H1 (cell line): ENCODE results near the gene AP5Z1. TPM values are rescaled to one million over a fixed set of nuclear protein-coding genes. Genes with fewer than 3 reads are reported as not detected.

Experiments
- CTCF ChIA-PET: fragments of 300-600 bp; sonication (Branson Sonifier 250); formaldehyde crosslinking; loops from one replicate; lab custom pipeline; 2021; ENCODE audit not compliant: partially characterized antibody; lab: Charles Lee
- POLR2A ChIA-PET: fragments of 300-600 bp; sonication (Branson Sonifier 250); formaldehyde crosslinking; loops from one replicate; lab custom pipeline; 2021; ENCODE audit warnings: inconsistent platforms; ENCODE audit not compliant: partially characterized antibody; lab: Charles Lee
- DNase-seq, 2 experiments: peaks; one replicate each; pipeline versions ENCODE4 v3.0.0 to v3.0.0-alpha.2; 2010 to 2022; ENCODE audit warnings: low spot score in 2 of 2, low read depth in 1 of 2, mixed read lengths in 1 of 2
- FAIRE-seq: peaks from 2 replicates; lab custom pipeline; 2011; peaks lifted over from hg19 to GRCh38; lab: Jason Lieb, UNC
- H2AFZ ChIP-seq: 2 replicates; pipeline ENCODE4 v1.8.1; 2012; ENCODE audit warnings: low read length, inconsistent platforms
- H2AK5ac ChIP-seq: 2 replicates; pipeline ENCODE4 v1.6.1; 2013; ENCODE audit warnings: low read depth, low read length
- H2BK120ac ChIP-seq: replicated peaks from 2 replicates; pipeline ENCODE3; 2013; ENCODE audit warnings: low read depth, low read length, inconsistent platforms
- H2BK12ac ChIP-seq: 2 replicates; pipeline ENCODE4 v1.6.1; 2013; ENCODE audit warnings: low read depth, low read length
- H2BK15ac ChIP-seq: 2 replicates; pipeline ENCODE4 v1.6.1; 2013; ENCODE audit warnings: low read length
- H2BK20ac ChIP-seq: 2 replicates; pipeline ENCODE4 v1.6.1; 2013; ENCODE audit warnings: low read length
- H2BK5ac ChIP-seq: 2 replicates; pipeline ENCODE4 v1.6.1; 2013; ENCODE audit warnings: low read depth, low read length
- H3K14ac ChIP-seq: 2 replicates; pipeline ENCODE4 v1.6.1; 2013; ENCODE audit warnings: inconsistent platforms; ENCODE audit not compliant: insufficient read length
- H3K18ac ChIP-seq: 2 replicates; pipeline ENCODE4 v1.6.1; 2013; ENCODE audit warnings: low read length; ENCODE audit errors: extremely low read depth
- H3K23ac ChIP-seq: 2 replicates; pipeline ENCODE4 v1.6.1; 2013; ENCODE audit warnings: inconsistent platforms; ENCODE audit not compliant: insufficient read length
- H3K23me2 ChIP-seq: 2 replicates; pipeline ENCODE4 v1.6.1; 2013; ENCODE audit warnings: low read depth, low read length
- H3K27ac ChIP-seq: 2 replicates; pipeline ENCODE4 v1.6.1; 2011; ENCODE audit warnings: low read depth, low read length, inconsistent platforms
- H3K27me3 ChIP-seq, 4 experiments: replicated peaks in 1 of 4; 1 replicate in 1 of 4; 2 replicates in 3 of 4; pipeline versions ENCODE4 v1.6.1 to v1.8.1; 2011 to 2013; ENCODE audit warnings: low read length in 3 of 4, mild to moderate bottlenecking in 3 of 4, inconsistent platforms in 2 of 4, mixed read lengths in 2 of 4, moderate library complexity in 1 of 4; ENCODE audit not compliant: control insufficient read depth in 3 of 4, insufficient read depth in 3 of 4; ENCODE audit errors: extremely low read depth in 1 of 4
- H3K36me3 ChIP-seq, 4 experiments: 2 replicates each; pipeline versions ENCODE4 v1.6.1 to v1.8.1; 2011 to 2013; ENCODE audit warnings: mild to moderate bottlenecking in 4 of 4, low read length in 3 of 4, moderate library complexity in 2 of 4, control low read depth in 1 of 4, inconsistent platforms in 1 of 4; ENCODE audit not compliant: insufficient read depth in 4 of 4, control insufficient read depth in 2 of 4
- H3K4ac ChIP-seq: replicated peaks from 2 replicates; pipeline ENCODE3; 2013; ENCODE audit warnings: low read length, low read depth, mixed read lengths, inconsistent platforms; ENCODE audit not compliant: insufficient read length
- H3K4me1 ChIP-seq, 4 experiments: replicated peaks in 1 of 4; 1 replicate in 1 of 4; 2 replicates in 3 of 4; pipeline versions ENCODE4 v1.6.1 to v1.8.1; 2011 to 2013; ENCODE audit warnings: low read length in 3 of 4, inconsistent platforms in 2 of 4, mixed read lengths in 1 of 4; ENCODE audit not compliant: insufficient read depth in 4 of 4, control insufficient read depth in 3 of 4
- H3K4me2 ChIP-seq, 2 experiments: 2 replicates each; pipeline versions ENCODE4 v1.6.1 to v1.8.1; 2011 to 2013; ENCODE audit warnings: low read depth in 2 of 2, low read length in 2 of 2, control low read depth in 1 of 2, inconsistent platforms in 1 of 2, mild to moderate bottlenecking in 1 of 2; ENCODE audit not compliant: insufficient read depth in 1 of 2
- H3K4me3 ChIP-seq, 4 experiments: fragments of 200-600, 300-600 bp in 1 of 4; sonication (generic), shearing (Covaris generic), sonication (Bioruptor Twin) in 1 of 4; 2 replicates each; pipeline versions ENCODE4 v1.5.1 to v1.8.1; 2011 to 2016; ENCODE audit warnings: low read length in 4 of 4, low read depth in 3 of 4, control low read depth in 2 of 4, inconsistent platforms in 2 of 4, mild to moderate bottlenecking in 2 of 4, mixed read lengths in 1 of 4, moderate library complexity in 1 of 4; ENCODE audit not compliant: insufficient read depth in 2 of 4; ENCODE audit errors: extremely low read depth in 1 of 4
- H3K56ac ChIP-seq: replicated peaks from 2 replicates; pipeline ENCODE3; 2013; ENCODE audit warnings: low read depth, mild to moderate bottlenecking, mixed read lengths, low read length, inconsistent platforms; ENCODE audit not compliant: insufficient read length
- H3K79me1 ChIP-seq: 2 replicates; pipeline ENCODE4 v1.6.1; 2013; ENCODE audit warnings: low read depth, low read length, control low read depth
- H3K79me2 ChIP-seq, 2 experiments: 2 replicates each; pipeline versions ENCODE4 v1.6.1 to v1.8.1; 2012 to 2013; ENCODE audit warnings: low read length in 2 of 2, mild to moderate bottlenecking in 2 of 2, inconsistent platforms in 1 of 2; ENCODE audit not compliant: insufficient read depth in 2 of 2, control insufficient read depth in 1 of 2
- H3K9ac ChIP-seq, 4 experiments: replicated peaks in 1 of 4; 1 replicate in 1 of 4; 2 replicates in 3 of 4; pipeline versions ENCODE4 v1.6.1 to v1.8.1; 2011 to 2013; ENCODE audit warnings: low read depth in 3 of 4, low read length in 3 of 4, control low read depth in 2 of 4, mild to moderate bottlenecking in 2 of 4, moderate library complexity in 2 of 4, inconsistent platforms in 1 of 4; ENCODE audit errors: extremely low read depth in 1 of 4
- H3K9me3 ChIP-seq, 2 experiments: 2 replicates each; pipeline versions ENCODE4 v1.6.1 to v1.8.1; 2012 to 2013; ENCODE audit warnings: mild to moderate bottlenecking in 2 of 2, moderate library complexity in 2 of 2, control low read depth in 1 of 2, inconsistent platforms in 1 of 2, low read depth in 1 of 2, low read length in 1 of 2, mixed read lengths in 1 of 2; ENCODE audit not compliant: insufficient read depth in 2 of 2
- H4K20me1 ChIP-seq, 2 experiments: replicated peaks in 1 of 2; 2 replicates each; pipeline versions ENCODE3 to v1.8.1; 2011 to 2013; ENCODE audit warnings: inconsistent platforms in 2 of 2, low read length in 2 of 2, mild to moderate bottlenecking in 1 of 2; ENCODE audit not compliant: insufficient read depth in 2 of 2, control insufficient read depth in 1 of 2
- H4K5ac ChIP-seq: 2 replicates; pipeline ENCODE4 v1.6.1; 2013; ENCODE audit warnings: low read length, low read depth, mixed read lengths, inconsistent platforms; ENCODE audit not compliant: insufficient read length
- H4K8ac ChIP-seq: 2 replicates; pipeline ENCODE4 v1.8.0; 2013; ENCODE audit warnings: mild to moderate bottlenecking, moderate library complexity, low read length, inconsistent platforms; ENCODE audit not compliant: insufficient read depth; ENCODE audit errors: extremely low read depth
- H4K91ac ChIP-seq: replicated peaks from 2 replicates; pipeline ENCODE3; 2013; ENCODE audit warnings: low read length, mixed read lengths, inconsistent platforms; ENCODE audit not compliant: insufficient read length
- BRCA1 ChIP-seq: IDR thresholded peaks from 2 replicates; pipeline ENCODE4 v1.6.1; 2012; ENCODE audit warnings: low read depth, low read length, improper control_type of control experiment
- EGR1 ChIP-seq: IDR thresholded peaks from 2 replicates; pipeline ENCODE4 v1.6.1; 2011; ENCODE audit warnings: low read depth, low read length, borderline replicate concordance
- FOSL1 ChIP-seq: IDR thresholded peaks from 2 replicates; pipeline ENCODE4 v1.6.1; 2011; ENCODE audit warnings: mild to moderate bottlenecking, low read depth, low read length, moderate library complexity; ENCODE audit not compliant: insufficient read depth
- GABPA ChIP-seq: IDR thresholded peaks from 2 replicates; pipeline ENCODE4 v1.6.1; 2011; ENCODE audit warnings: mild to moderate bottlenecking, low read length, moderate library complexity, borderline replicate concordance; ENCODE audit not compliant: insufficient read depth
- JUN ChIP-seq: IDR thresholded peaks from 2 replicates; pipeline ENCODE4 v1.6.1; 2011; ENCODE audit warnings: low read depth, mild to moderate bottlenecking, improper control_type of control experiment, low read length
- KDM1A ChIP-seq: fragments of 200-600, 300-600 bp; sonication (generic); IDR thresholded peaks from 2 replicates; pipeline ENCODE4 v1.7.1; 2016; ENCODE audit warnings: mild to moderate bottlenecking, low read length, borderline replicate concordance
- RNF2 ChIP-seq: fragments of 200-900, 300-1000 bp; sonication (generic); IDR thresholded peaks from 2 replicates; pipeline ENCODE4 v1.7.1; 2016; ENCODE audit warnings: borderline replicate concordance, low read depth, mild to moderate bottlenecking, antibody characterized with exemption, low read length; ENCODE audit not compliant: poor library complexity, severe bottlenecking; ENCODE audit errors: missing control alignments
- RXRA ChIP-seq: IDR thresholded peaks from 2 replicates; pipeline ENCODE4 v1.6.1; 2011; ENCODE audit warnings: low read depth, mild to moderate bottlenecking, low read length, moderate library complexity; ENCODE audit not compliant: insufficient read depth
- SAP30 ChIP-seq: fragments of 300-600 bp; sonication (generic); IDR thresholded peaks from 2 replicates; pipeline ENCODE4 v1.7.1; 2012; ENCODE audit warnings: low read length, moderate library complexity, mild to moderate bottlenecking, inconsistent platforms; ENCODE audit not compliant: insufficient read depth, insufficient replicate concordance
- SUZ12 ChIP-seq: fragments of 200-600 bp; sonication (generic); IDR thresholded peaks from 2 replicates; pipeline ENCODE4 v1.6.1; 2012; ENCODE audit warnings: mild to moderate bottlenecking, inconsistent platforms, low read length, moderate library complexity, mixed read lengths
- WGBS, 2 experiments: shearing (Covaris generic) in 1 of 2; methylation state at CpG; one replicate each; pipeline versions ENCODE4 v1.1.6 to v1.1.7; 2013 to 2015; ENCODE audit warnings: low lambda C conversion rate in 2 of 2, mixed read lengths in 2 of 2, inconsistent platforms in 1 of 2, low coverage in 1 of 2, missing lambda C conversion rate in 1 of 2; ENCODE audit not compliant: insufficient replicate concordance in 2 of 2, insufficient coverage in 1 of 2, insufficient read length in 1 of 2; ENCODE audit errors: extremely low coverage in 1 of 2, missing lambda C conversion rate in 1 of 2; 5-methylcytosine and 5-hydroxymethylcytosine counted together
- polyA plus RNA-seq, 7 experiments: library from polyadenylated mRNA; depleted of rRNA in 3 of 7; stranded (reverse) in 5 of 7; unstranded in 2 of 7; fragments of >200 nt in 5 of 7; fragments of 200-250 nt in 2 of 7; gene quantifications; 1 replicate in 5 of 7; 2 replicates in 1 of 7; 4 replicates in 1 of 7; pipeline versions ENCODE4 v1.2.1 to v1.2.3, GENCODE V29; 2011 to 2013; ENCODE audit warnings: missing spikeins in 2 of 7, mixed read lengths in 2 of 7
- total RNA-seq: library from RNA; stranded (reverse); fragmentation: NEBNext Ultra II Directional; extraction: Animal tissue kit (Norgen Biotek cat#: 25700); gene quantifications from 2 replicates; pipeline ENCODE4 v1.2.1, GENCODE V29; 2021

AP5Z1 gene
- total and polyA plus RNA-seq, 2 of the 8 experiments (the other 6 are each of a cell fraction or from before 2014, with no cell fraction given) = 24.0 to 24.7 TPM

DNA sequence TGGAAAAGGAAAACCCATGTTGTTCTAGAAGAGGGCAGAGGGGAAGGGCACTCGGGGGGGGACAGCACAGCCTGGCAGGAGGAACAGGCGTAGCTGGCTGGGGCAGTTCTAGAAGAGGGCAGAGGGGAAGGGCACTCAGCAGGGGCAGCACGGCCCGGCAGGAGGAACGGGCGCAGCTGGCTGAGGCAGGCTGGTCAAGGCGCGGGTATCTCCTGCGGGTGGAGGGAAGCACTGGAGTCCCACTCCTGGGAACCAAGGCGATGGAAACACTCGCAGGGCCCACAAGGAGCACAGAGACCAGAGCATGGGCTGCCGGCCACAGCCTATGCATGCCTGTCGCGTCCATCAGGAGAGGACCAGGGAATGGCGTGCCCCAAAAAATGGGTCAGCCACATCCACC is 49.7 kb downstream of the AP5Z1 start:
- no peak overlapping the region for H3K4ac ChIP-seq
- no peak overlapping the region for H3K4me2 ChIP-seq
- H3K14ac ChIP-seq = no peak overlapping the region
- H3K36me3 ChIP-seq = no peaks in the 10 kb centered on the region
- H4K8ac ChIP-seq = no peak overlapping the region
- H2AFZ ChIP-seq = no peak overlapping the region
- H2BK5ac ChIP-seq = no peak overlapping the region
- no peak overlapping the region for H4K5ac ChIP-seq
- H3K56ac ChIP-seq = no peak overlapping the region
- no peak overlapping the region for H3K9ac ChIP-seq
- H3K4me1 ChIP-seq = no peaks in the 10 kb centered on the region
- H3K18ac ChIP-seq = no peak overlapping the region
- H4K20me1 ChIP-seq = peaks cover 0 to 2% of the 10 kb centered on the region in 2 experiments
- H3K4me3 ChIP-seq = no peak overlapping the region
- WGBS, 2 experiments = 89% methylated on average over 13 of the region's 15 CpGs; no CpG with 5 or more reads in 1 of the 2 experiments
- FAIRE-seq = no peak
- CTCF ChIA-PET = interaction anchor here (0.6 to 1.2 kb wide), 6 partner anchors 17 to 462 kb away, joined by 3 to 4 read pairs (median 3); no protein-coding TSS in a partner anchor
- H2AK5ac ChIP-seq = no peak overlapping the region
- no peak overlapping the region for H2BK20ac ChIP-seq
- POLR2A ChIA-PET = no interaction called here
- H4K91ac ChIP-seq = no peak overlapping the region
- no peaks in the 10 kb centered on the region for H3K23me2 ChIP-seq
- no peak overlapping the region for H2BK15ac ChIP-seq
- no peak overlapping the region for H2BK120ac ChIP-seq
- no peaks in the 10 kb centered on the region for H3K79me2 ChIP-seq
- H3K9me3 ChIP-seq = no peaks in the 10 kb centered on the region
- no peak for DNase-seq
- no peaks in the 10 kb centered on the region for H3K79me1 ChIP-seq
- H3K27me3 ChIP-seq = no peaks in the 10 kb centered on the region
- no peak overlapping the region for H2BK12ac ChIP-seq
- H3K27ac ChIP-seq = no peak overlapping the region
- no peak overlapping the region for H3K23ac ChIP-seq
- no peak for TF ChIP-seq FOSL1
- TF ChIP-seq BRCA1 = no peak
- no peak for TF ChIP-seq SAP30
- TF ChIP-seq RXRA = no peak
- TF ChIP-seq GABPA = no peak
- TF ChIP-seq RNF2 = no peak
- no peak for TF ChIP-seq JUN
- TF ChIP-seq EGR1 = no peak
- no peak for TF ChIP-seq SUZ12
- no peak for TF ChIP-seq KDM1A
